ENCODE results near the gene NANOS3. TPM values are rescaled to one million over a fixed set of nuclear protein-coding genes. Genes with fewer than 3 reads are reported as not detected.

The NANOS3 gene
- total and polyA plus RNA-seq, 4 donors, result not detected

- TF ChIP-seq HNF4A (conservative IDR thresholded peaks at IDR 0.05) (no peak), TAF1 (conservative IDR thresholded peaks at IDR 0.05) (no peak), FOXA1 (IDR thresholded peaks at IDR 0.05) (no peak)
These were observed 46.7 kb upstream of the NANOS3 start (continued) for GRCh38 chr19:13830114-13830740.

GRCh38 chr19:13830741-13831536, 46.0 kb upstream of the NANOS3 start:
- Histone ChIP-seq H3K27me3 (ENCODE audit: control insufficient read depth in 4 of 4, insufficient read depth in 4 of 4, low read length in 3 of 4) (no peaks in the 10 kb centered on the region), H3K27ac (ENCODE audit: low read depth in 1 of 2, low read length in 2 of 2) (no peak overlapping the region), H3K9me3 (ENCODE audit: control insufficient read depth in 4 of 4, low read length in 3 of 4) (no peaks in the 10 kb centered on the region), H3K36me3 (ENCODE audit: control insufficient read depth in 4 of 4, insufficient read depth in 3 of 4, low read depth in 1 of 4, low read length in 3 of 4) (peaks cover 0 to 5% (median 0%) of the 10 kb centered on the region in 4 donors), H3K4me3 (ENCODE audit: low read depth in 1 of 3, low read length in 3 of 3) (no peak overlapping the region), H3K9ac (ENCODE audit: low read depth in 1 of 2, low read length in 2 of 2) (no peak overlapping the region), H3K4me1 (ENCODE audit: control insufficient read depth in 4 of 4, insufficient read depth in 4 of 4, low read length in 3 of 4) (peaks cover 2 to 16% (median 7%) of the 10 kb centered on the region in 4 donors)
- TF ChIP-seq CTCF (IDR thresholded peaks at IDR 0.05; ENCODE audit: low read depth, low read length, missing input control), result no peak
- TF ChIP-seq JUND (IDR thresholded peaks at IDR 0.05), result no peak
- TF ChIP-seq ATF3 (IDR thresholded peaks at IDR 0.05), result no peak
- TF ChIP-seq NR2F2 (IDR thresholded peaks at IDR 0.05), result no peak
- TF ChIP-seq EGR1 (IDR thresholded peaks at IDR 0.05; ENCODE audit: low read depth in 2 of 2), result no peak
- TF ChIP-seq HNF4G (IDR thresholded peaks at IDR 0.05), result no peak
- TF ChIP-seq HNF4A (conservative IDR thresholded peaks at IDR 0.05), result no peak
- no peak for TF ChIP-seq REST (IDR thresholded peaks at IDR 0.05)
- no peak for TF ChIP-seq MAX (IDR thresholded peaks at IDR 0.05)
- TF ChIP-seq ZBTB33 (IDR thresholded peaks at IDR 0.05), result no peak
- TF ChIP-seq TAF1 (conservative IDR thresholded peaks at IDR 0.05), result no peak
- 94% methylated on average over 32 of the region's 32 CpGs for WGBS
- no peak for DNase-seq (ENCODE audit: low spot score)

Data from liver (tissue), 9 donors.